A673 (cell line): ENCODE results near the gene SMAD3. TPM values are rescaled to one million over a fixed set of nuclear protein-coding genes. Genes with fewer than 3 reads are reported as not detected.

Experiments
- BruUV-seq: library from RNA; stranded (reverse); fragments of 400-500 nt; replicated peaks from 2 replicates; lab custom pipeline; 2021; lab: Mats Ljungman, UMichigan
- CTCF ChIA-PET: fragments of 300-600 bp; sonication (Branson Sonifier 250); formaldehyde crosslinking; loops from one replicate; lab custom pipeline; 2022; ENCODE audit warnings: antibody characterized with exemption; lab: Charles Lee
- POLR2A ChIA-PET: fragments of 300-600 bp; sonication (Branson Sonifier 250); formaldehyde crosslinking; loops from one replicate; lab custom pipeline; 2022; ENCODE audit warnings: antibody characterized with exemption; ENCODE audit not compliant: low non-redundant PET; lab: Charles Lee
- DNase-seq: peaks from one replicate; pipeline ENCODE4 v3.0.0-alpha.2; 2015; ENCODE audit warnings: low spot score
- H3K27ac ChIP-seq: fragments of 200-600 bp; sonication (generic); 2 replicates; pipeline ENCODE4 v1.5.1; 2016; ENCODE audit warnings: mixed run types, low read depth, mild to moderate bottlenecking, mixed read lengths, antibody characterized with exemption, low read length; ENCODE audit not compliant: poor library complexity, severe bottlenecking
- H3K27me3 ChIP-seq: fragments of 200-600 bp; sonication (generic); replicated peaks from 2 replicates; pipeline ENCODE4 v1.6.1; 2017; ENCODE audit warnings: mixed run types, low read depth, mild to moderate bottlenecking, mixed read lengths, antibody characterized with exemption, low read length; ENCODE audit not compliant: insufficient read depth, poor library complexity
- H3K36me3 ChIP-seq: fragments of 200-600 bp; sonication (generic); 2 replicates; pipeline ENCODE4 v1.6.1; 2016; ENCODE audit warnings: mixed run types, mild to moderate bottlenecking, mixed read lengths, antibody characterized with exemption, low read length; ENCODE audit not compliant: insufficient read depth, poor library complexity, severe bottlenecking
- H3K4me1 ChIP-seq: fragments of 200-600 bp; sonication (generic); 2 replicates; pipeline ENCODE4 v1.6.1; 2017; ENCODE audit warnings: mixed run types, mild to moderate bottlenecking, mixed read lengths, antibody characterized with exemption, low read length; ENCODE audit not compliant: insufficient read depth, poor library complexity, severe bottlenecking
- H3K4me3 ChIP-seq: fragments of 200-600 bp; sonication (generic); 2 replicates; pipeline ENCODE4 v1.5.1; 2016; ENCODE audit warnings: low read depth, mixed run types, mild to moderate bottlenecking, mixed read lengths, low read length; ENCODE audit not compliant: poor library complexity, severe bottlenecking
- H3K9me3 ChIP-seq: fragments of 200-600 bp; sonication (generic); 2 replicates; pipeline ENCODE4 v1.6.1; 2016; ENCODE audit warnings: mixed run types, low read depth, mild to moderate bottlenecking, mixed read lengths, antibody characterized with exemption, low read length; ENCODE audit not compliant: poor library complexity, severe bottlenecking
- CTCF ChIP-seq: fragments of 300-800, 200-600 bp; sonication (generic); conservative IDR thresholded peaks from 2 replicates; pipeline ENCODE4 v1.5.1; 2017; ENCODE audit warnings: low read depth, mild to moderate bottlenecking, antibody characterized with exemption, low read length, moderate library complexity, mixed read lengths
- EZH2 ChIP-seq: fragments of 200-600 bp; sonication (generic); IDR thresholded peaks from 2 replicates; pipeline ENCODE4 v1.6.1; 2017; ENCODE audit warnings: borderline replicate concordance, low read depth, mild to moderate bottlenecking, mixed read lengths, antibody characterized with exemption, low read length; ENCODE audit not compliant: poor library complexity, severe bottlenecking
- intact Hi-C: fragments of 100-400 bp; cut with micrococcal nuclease; formaldehyde crosslinking; loops from one replicate; pipeline ENCODE4 v1.10.0; 2022; ENCODE audit not compliant: unreplicated experiment
- total RNA-seq: library from RNA; stranded (reverse); gene quantifications from 2 replicates; pipeline ENCODE4 v1.2.3, GENCODE V29; 2021

SMAD3 gene
- total RNA-seq, 1 experiment from 2014 or later: 31.0 TPM

- POLR2A ChIA-PET: no interaction called here
- no peak for TF ChIP-seq EZH2
- no peak for TF ChIP-seq CTCF
- H3K4me3 ChIP-seq: no peak overlapping the region
- H3K4me1 ChIP-seq: peaks cover 69% of the 10 kb centered on the region
- H3K27ac ChIP-seq: peak overlapping the region; percentile 71
- intact Hi-C loops: no loop called here
- H3K27me3 ChIP-seq: no peaks in the 10 kb centered on the region
- CTCF ChIA-PET: no interaction called here
- H3K36me3 ChIP-seq: no peaks in the 10 kb centered on the region
- DNase-seq: no peak
- BruUV-seq: no TSS peak
- H3K9me3 ChIP-seq: no peaks in the 10 kb centered on the region
Observed at GRCh38 chr15:67145710-67146109, 80.3 kb downstream of the SMAD3 start.

- peak overlapping the region; percentile 71 for H3K27ac ChIP-seq
- no peak for DNase-seq
- POLR2A ChIA-PET: no interaction called here
- intact Hi-C loops: no loop called here
- BruUV-seq: no TSS peak
- no peaks in the 10 kb centered on the region for H3K27me3 ChIP-seq
- H3K36me3 ChIP-seq: no peaks in the 10 kb centered on the region
- no peak overlapping the region for H3K4me3 ChIP-seq
- TF ChIP-seq CTCF (no peak), EZH2 (no peak)
- CTCF ChIA-PET: no interaction called here
- peaks cover 69% of the 10 kb centered on the region for H3K4me1 ChIP-seq
- H3K9me3 ChIP-seq: no peaks in the 10 kb centered on the region
Observed at GRCh38 chr15:67146234-67146633, 80.8 kb downstream of the SMAD3 start.

- BruUV-seq: no TSS peak
- ChIA-PET POLR2A (no interaction called here), CTCF (no interaction called here)
- H3K4me3 ChIP-seq: no peak overlapping the region
- peak overlapping the region; percentile 71 for H3K27ac ChIP-seq
- TF ChIP-seq EZH2: no peak
- TF ChIP-seq CTCF: no peak
- peak; percentile 68 for DNase-seq
- H3K36me3 ChIP-seq: no peaks in the 10 kb centered on the region
- no peaks in the 10 kb centered on the region for H3K27me3 ChIP-seq
- intact Hi-C loops: no loop called here
- H3K4me1 ChIP-seq: peaks cover 69% of the 10 kb centered on the region
- H3K9me3 ChIP-seq: no peaks in the 10 kb centered on the region
Observed at GRCh38 chr15:67146875-67147381, 81.5 kb downstream of the SMAD3 start.
